Kasumi-1 (cell line): ENCODE data around the gene TENM4.

ENCODE experiments used
- DNase-seq, 2 experiments: peaks; one replicate each; lab custom pipeline; 2025; lab: John Stamatoyannopoulos, UW

Gene TENM4

GRCh38 chr11:79055856-79056631 lies 384.8 kb downstream of the TENM4 start:
- no peak for DNase-seq

DNA sequence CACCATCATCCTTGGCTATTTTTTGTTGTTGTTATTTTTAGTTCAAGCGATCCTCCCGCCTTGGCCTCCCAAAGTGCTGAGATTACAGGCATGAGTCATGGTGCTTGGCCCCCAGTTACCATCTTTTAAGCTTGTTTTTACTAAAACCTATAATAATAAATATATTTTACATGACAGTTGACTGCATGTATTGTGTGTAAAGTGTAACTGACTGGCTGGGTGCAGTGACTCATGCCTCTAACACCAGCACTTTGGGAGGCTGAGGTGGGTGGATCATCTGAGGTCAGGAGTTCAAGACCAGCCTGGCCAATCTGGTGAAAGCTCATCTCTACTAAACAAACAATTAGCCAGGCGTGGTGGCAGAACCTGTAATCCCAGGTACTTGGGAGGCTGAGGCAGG lies 386.2 kb downstream of the TENM4 start:
- no peak for DNase-seq

- DNase-seq, result peak in 1 of 2 experiments; percentile 1
These were observed 388.3 kb downstream of the TENM4 start for GRCh38 chr11:79052544-79052943.

GRCh38 chr11:79050786-79051185 lies 390.0 kb downstream of the TENM4 start:
- DNase-seq, result no peak

DNA sequence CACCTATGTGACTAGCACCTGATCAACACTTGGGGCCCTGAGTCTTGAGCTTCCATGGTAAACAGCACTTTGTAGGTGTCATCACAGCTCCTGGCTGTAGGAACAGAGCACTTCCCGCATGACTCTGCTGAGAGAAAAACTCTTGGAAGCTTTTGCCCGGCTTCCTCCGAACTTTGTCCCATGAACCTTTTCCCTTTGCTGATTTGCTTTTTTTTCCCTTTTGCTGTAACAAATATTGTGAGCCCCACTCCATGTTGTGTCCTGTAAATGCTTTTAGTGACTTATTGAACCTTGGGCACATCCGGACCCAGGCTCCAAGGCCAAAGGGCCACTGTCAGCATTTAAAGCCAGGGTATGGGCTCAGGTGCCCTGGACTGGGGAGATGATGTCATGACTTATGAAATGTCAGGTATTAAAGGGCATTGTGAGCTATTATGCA lies 391.1 kb downstream of the TENM4 start:
- no peak for DNase-seq

GRCh38 chr11:79047980-79048379 lies 392.9 kb downstream of the TENM4 start:
- DNase-seq, result no peak

GRCh38 chr11:79047321-79047720 lies 393.5 kb downstream of the TENM4 start:
- no peak for DNase-seq

GRCh38 chr11:79046366-79046765 lies 394.5 kb downstream of the TENM4 start:
- DNase-seq, result no peak

GRCh38 chr11:79045800-79046304 lies 395.0 kb downstream of the TENM4 start:
- DNase-seq, result no peak

GRCh38 chr11:79045018-79045799 lies 395.6 kb downstream of the TENM4 start:
- no peak for DNase-seq

- no peak for DNase-seq
These were observed 396.6 kb downstream of the TENM4 start for GRCh38 chr11:79044201-79044600.

DNA sequence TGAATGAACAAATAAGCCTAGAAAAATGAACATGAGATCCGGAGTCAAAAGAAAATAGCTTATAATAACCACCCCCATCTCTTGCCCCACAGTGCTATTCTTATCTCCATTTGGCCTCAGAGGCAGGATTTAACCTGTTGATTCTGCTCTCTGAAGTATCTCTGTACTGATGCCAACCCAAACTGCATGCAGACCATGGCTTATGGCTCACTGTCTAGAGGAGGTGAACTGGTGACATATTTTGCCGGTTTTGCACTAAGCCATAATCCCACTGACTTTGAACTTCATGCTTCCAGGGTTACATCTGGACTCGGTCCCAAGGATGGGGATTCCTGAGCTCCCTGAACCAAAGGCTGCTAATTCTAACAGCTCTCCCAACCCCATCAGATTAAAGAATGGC lies 397.1 kb downstream of the TENM4 start:
- DNase-seq, result no peak

GRCh38 chr11:79042824-79043223 lies 398.0 kb downstream of the TENM4 start:
- DNase-seq, result no peak

DNA sequence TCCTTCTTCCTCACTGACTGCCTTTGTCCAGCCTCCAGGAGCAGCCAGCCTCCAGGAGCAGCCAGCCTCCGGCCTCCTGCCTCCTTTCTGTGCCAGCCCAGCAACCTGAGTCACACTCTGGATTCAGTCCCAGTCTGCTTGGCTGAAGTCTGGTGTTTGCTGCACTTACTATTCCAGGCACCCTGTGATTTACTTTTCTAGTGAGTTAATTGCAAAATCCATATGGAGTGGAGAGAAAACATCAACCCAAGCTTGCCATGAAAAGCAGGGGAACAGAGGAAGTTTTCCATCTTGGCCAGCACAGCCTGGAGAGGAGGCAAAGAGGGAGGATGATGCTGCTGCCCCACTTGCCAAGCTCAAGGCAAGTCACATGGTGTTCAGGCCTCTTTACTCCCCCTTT lies 400.5 kb downstream of the TENM4 start:
- DNase-seq, result no peak

- DNase-seq, result no peak
These were observed 401.7 kb downstream of the TENM4 start for GRCh38 chr11:79039122-79039521.

DNA sequence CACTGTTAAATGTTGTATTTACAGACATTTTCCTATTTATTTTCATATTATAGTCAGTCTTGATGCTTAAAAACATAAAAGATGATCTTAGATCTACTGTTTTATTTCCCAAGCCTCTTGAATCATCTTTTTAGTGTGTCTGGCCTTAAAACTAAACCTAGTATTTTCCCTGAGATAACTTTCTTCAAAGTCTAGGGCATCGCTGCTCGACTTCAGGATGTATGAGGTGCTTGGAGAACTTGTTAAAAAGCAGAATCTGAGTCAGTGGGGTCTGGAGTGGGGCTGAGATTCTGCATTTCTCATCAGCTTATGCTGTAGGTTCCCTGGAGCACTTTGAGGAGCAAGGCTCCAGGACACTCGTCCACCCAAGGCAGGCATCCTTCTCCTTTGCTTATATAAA lies 404.9 kb downstream of the TENM4 start:
- DNase-seq, result no peak

DNA sequence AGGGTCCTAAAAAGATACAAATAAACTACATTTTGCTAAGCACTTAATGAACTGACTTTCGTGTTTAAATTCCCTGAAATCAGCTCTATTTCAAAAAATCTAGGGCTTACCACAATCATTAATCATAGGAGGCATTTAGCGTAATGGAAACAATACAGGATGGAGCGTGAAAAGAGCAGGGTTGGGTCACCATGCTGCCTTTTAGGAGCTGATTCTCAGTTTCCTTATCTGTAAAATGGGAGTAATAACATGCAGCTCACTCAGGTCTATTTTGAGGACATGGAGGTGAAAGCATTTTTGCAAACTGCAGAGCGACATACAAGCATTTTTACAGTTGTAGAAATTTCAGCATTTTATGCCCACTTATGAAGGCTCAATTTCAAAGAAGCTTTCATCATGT lies 407.0 kb downstream of the TENM4 start:
- no peak for DNase-seq

DNA sequence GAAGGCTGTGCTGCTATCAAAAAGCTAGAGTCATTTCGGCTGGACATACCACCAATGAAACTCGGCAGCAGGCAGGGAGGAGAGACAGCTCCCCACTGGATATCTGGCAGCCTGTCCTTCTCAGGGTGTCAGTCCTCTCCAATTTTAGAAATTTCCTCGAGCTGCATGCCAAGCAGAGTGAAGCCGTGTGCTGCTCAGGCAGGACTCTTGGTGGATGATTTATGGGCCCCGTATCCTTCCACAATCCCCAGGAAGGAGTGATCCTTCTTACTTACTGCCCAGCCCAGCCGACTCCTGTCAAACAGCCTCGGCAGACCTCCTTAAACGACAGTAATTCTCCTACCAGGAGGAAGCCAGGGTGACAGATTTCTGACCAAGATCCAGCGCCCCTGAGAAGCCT lies 410.4 kb downstream of the TENM4 start:
- no peak for DNase-seq

GRCh38 chr11:79028225-79028624 lies 412.6 kb downstream of the TENM4 start:
- peak in 1 of 2 experiments; percentile 0 for DNase-seq

- peak in 1 of 2 experiments; percentile 8 for DNase-seq
These were observed 413.9 kb downstream of the TENM4 start for GRCh38 chr11:79026803-79027445.

- DNase-seq, result no peak
These were observed 415.2 kb downstream of the TENM4 start for GRCh38 chr11:79025622-79026021.

GRCh38 chr11:79025097-79025496 lies 415.7 kb downstream of the TENM4 start:
- DNase-seq, result no peak

- DNase-seq, result no peak
These were observed 418.6 kb downstream of the TENM4 start for GRCh38 chr11:79022265-79022664.
